Liver (tissue), 9 donors: ENCODE results near the gene CELF2. TPM values are rescaled to one million over a fixed set of nuclear protein-coding genes. Genes with fewer than 3 reads are reported as not detected.

ENCODE experiments used
- DNase-seq: peaks from one replicate; pipeline ENCODE4 v3.0.0-alpha.2; 2017; ENCODE audit warnings: low spot score
- H3K27ac ChIP-seq, 2 donors: one replicate each; pipeline ENCODE4 v1.7.0; 2013; ENCODE audit warnings: inconsistent platforms in 2 of 2, low read length in 2 of 2, control low read depth in 1 of 2, low read depth in 1 of 2, mild to moderate bottlenecking in 1 of 2
- H3K27me3 ChIP-seq, 4 donors: one replicate each; pipeline versions ENCODE4 v1.6.1 to v1.7.0; 2013; ENCODE audit warnings: low read length in 3 of 4, inconsistent platforms in 1 of 4, mild to moderate bottlenecking in 1 of 4, moderate library complexity in 1 of 4; ENCODE audit not compliant: control insufficient read depth in 4 of 4, insufficient read depth in 4 of 4
- H3K36me3 ChIP-seq, 4 donors: one replicate each; pipeline versions ENCODE4 v1.6.1 to v1.7.0; 2013; ENCODE audit warnings: low read length in 3 of 4, mild to moderate bottlenecking in 3 of 4, low read depth in 1 of 4, moderate library complexity in 1 of 4; ENCODE audit not compliant: control insufficient read depth in 4 of 4, insufficient read depth in 3 of 4
- H3K4me1 ChIP-seq, 4 donors: one replicate each; pipeline versions ENCODE4 v1.6.1 to v1.7.0; 2013; ENCODE audit warnings: low read length in 3 of 4, mild to moderate bottlenecking in 3 of 4, moderate library complexity in 1 of 4; ENCODE audit not compliant: control insufficient read depth in 4 of 4, insufficient read depth in 4 of 4
- H3K4me3 ChIP-seq, 3 donors: one replicate each; pipeline versions ENCODE4 v1.6.1 to v1.7.0; 2013; ENCODE audit warnings: low read length in 3 of 3, control low read depth in 1 of 3, low read depth in 1 of 3, mild to moderate bottlenecking in 1 of 3
- H3K9ac ChIP-seq, 2 donors: one replicate each; pipeline ENCODE4 v1.7.0; 2013; ENCODE audit warnings: low read length in 2 of 2, mild to moderate bottlenecking in 2 of 2, moderate library complexity in 2 of 2, control low read depth in 1 of 2, low read depth in 1 of 2
- H3K9me3 ChIP-seq, 4 donors: one replicate each; pipeline versions ENCODE4 v1.6.1 to v1.7.0; 2013; ENCODE audit warnings: low read length in 3 of 4; ENCODE audit not compliant: control insufficient read depth in 4 of 4
- EGR1 ChIP-seq, 2 donors: IDR thresholded peaks; 2 replicates each; pipeline ENCODE4 v1.6.1; 2016 to 2018; ENCODE audit warnings: antibody characterized with exemption in 2 of 2, low read depth in 2 of 2
- FOXA1 ChIP-seq: IDR thresholded peaks from 2 replicates; pipeline ENCODE4 v1.6.1; 2016; ENCODE audit warnings: antibody characterized with exemption
- FOXA2 ChIP-seq: IDR thresholded peaks from 2 replicates; pipeline ENCODE4 v1.6.1; 2016; ENCODE audit warnings: antibody characterized with exemption
- GABPA ChIP-seq, 2 donors: IDR thresholded peaks in 1 of 2; conservative IDR thresholded peaks in 1 of 2; 2 replicates each; pipeline ENCODE4 v1.6.1; 2016; ENCODE audit warnings: antibody characterized with exemption in 2 of 2, mild to moderate bottlenecking in 1 of 2, moderate library complexity in 1 of 2
- HNF4A ChIP-seq, 2 donors: conservative IDR thresholded peaks; 2 replicates each; pipeline ENCODE4 v1.6.1; 2016; ENCODE audit warnings: antibody characterized with exemption in 2 of 2, mild to moderate bottlenecking in 2 of 2
- HNF4G ChIP-seq: IDR thresholded peaks from 2 replicates; pipeline ENCODE4 v1.6.1; 2016; ENCODE audit warnings: antibody characterized with exemption
- JUND ChIP-seq, 2 donors: IDR thresholded peaks; 2 replicates each; pipeline ENCODE4 v1.6.1; 2016; ENCODE audit warnings: antibody characterized with exemption in 2 of 2
- NR2F2 ChIP-seq: IDR thresholded peaks from 2 replicates; pipeline ENCODE4 v1.6.1; 2016; ENCODE audit warnings: antibody characterized with exemption
- RAD21 ChIP-seq, 2 donors: IDR thresholded peaks; 2 replicates each; pipeline ENCODE4 v1.6.1; 2016; ENCODE audit warnings: antibody characterized with exemption in 2 of 2, mild to moderate bottlenecking in 2 of 2
- REST ChIP-seq: IDR thresholded peaks from 2 replicates; pipeline ENCODE4 v1.6.1; 2016; ENCODE audit warnings: antibody characterized with exemption, mild to moderate bottlenecking
- RXRA ChIP-seq, 2 donors: IDR thresholded peaks; 2 replicates each; pipeline ENCODE4 v1.6.1; 2017 to 2018; ENCODE audit warnings: antibody characterized with exemption in 2 of 2, mild to moderate bottlenecking in 1 of 2
- SP1 ChIP-seq: IDR thresholded peaks from 2 replicates; pipeline ENCODE4 v1.6.1; 2018; ENCODE audit warnings: antibody characterized with exemption, mild to moderate bottlenecking
- TAF1 ChIP-seq: conservative IDR thresholded peaks from 2 replicates; pipeline ENCODE4 v1.6.1; 2016; ENCODE audit warnings: antibody characterized with exemption, mild to moderate bottlenecking
- YY1 ChIP-seq: IDR thresholded peaks from 2 replicates; pipeline ENCODE4 v1.6.1; 2016; ENCODE audit warnings: antibody characterized with exemption, mild to moderate bottlenecking
- ZBTB33 ChIP-seq: IDR thresholded peaks from 2 replicates; pipeline ENCODE4 v1.6.1; 2016; ENCODE audit warnings: antibody characterized with exemption
- WGBS: extraction: QIAGEN DNeasy Blood & Tissue Kit; methylation state at CpG from one replicate; pipeline ENCODE4 v1.1.7; 2013; 5-methylcytosine and 5-hydroxymethylcytosine counted together
- polyA plus RNA-seq, 2 donors: library from polyadenylated mRNA; stranded (reverse) in 1 of 2; unstranded in 1 of 2; fragments of 200-250 nt in 1 of 2; fragments of >200 nt in 1 of 2; fragmentation: Nextera tagmentation in 1 of 2; extraction: Ambion mirVana in 1 of 2; gene quantifications; one replicate each; pipeline versions ENCODE4 v1.2.1 to v1.2.3, GENCODE V29; 2013 to 2015
- total RNA-seq, 2 donors: library from RNA; depleted of rRNA; stranded (reverse); fragments of >200 nt; gene quantifications; one replicate each; pipeline ENCODE4 v1.2.3, GENCODE V29; 2014
- TF ChIP-seq, protein P1 (sequence below): IDR thresholded peaks from 2 replicates; pipeline ENCODE4 v1.6.1; 2016; ENCODE audit warnings: antibody characterized with exemption
- TF ChIP-seq, protein P2 (sequence below): IDR thresholded peaks from 2 replicates; pipeline ENCODE4 v1.6.1; 2016; ENCODE audit warnings: antibody characterized with exemption
- TF ChIP-seq, protein P3 (sequence below): fragments of 150-350 bp; IDR thresholded peaks from 2 replicates; pipeline ENCODE4 v1.5.1; 2017; ENCODE audit warnings: improper control_type of control experiment, low read depth, low read length; ENCODE audit not compliant: missing input control
- donor health status: healthy.
- donor health status: healthy.
- donor health status: healthy.
- donor health status: healthy.
- donor health status: healthy.

The CELF2 gene
- total and polyA plus RNA-seq, 4 donors, result 1.4 to 8.5 (median 5.6) TPM

DNA sequence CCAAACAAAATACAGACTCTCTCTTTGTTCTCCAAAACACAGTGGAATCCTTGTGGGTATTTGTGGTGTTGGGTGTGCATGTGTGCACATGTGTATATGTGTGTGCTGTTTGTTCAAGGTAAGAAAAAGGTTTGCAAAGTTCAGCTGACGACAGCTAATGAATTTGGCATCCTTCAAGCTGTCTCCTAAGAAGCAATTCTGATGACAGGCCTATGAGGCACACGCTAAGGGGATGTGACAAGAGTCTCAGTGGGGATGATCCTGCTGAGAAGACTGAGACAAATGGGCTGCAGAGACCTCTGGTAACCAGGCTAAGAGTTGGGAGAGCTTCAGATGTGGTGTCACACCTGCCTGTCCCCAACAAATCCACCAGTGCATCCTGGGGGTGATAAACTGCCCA, 26.5 kb upstream of the CELF2 start:
- 58% methylated on average over 2 of the region's 2 CpGs for WGBS
- H3K9ac ChIP-seq, result no peak overlapping the region
- no peak overlapping the region for H3K27ac ChIP-seq
- H3K4me3 ChIP-seq, result no peak overlapping the region
- no peaks in the 10 kb centered on the region for H3K9me3 ChIP-seq
- no peaks in the 10 kb centered on the region for H3K4me1 ChIP-seq
- no peaks in the 10 kb centered on the region for H3K36me3 ChIP-seq
- no peak for DNase-seq
- H3K27me3 ChIP-seq, result no peaks in the 10 kb centered on the region
- TF ChIP-seq, protein P1, sequence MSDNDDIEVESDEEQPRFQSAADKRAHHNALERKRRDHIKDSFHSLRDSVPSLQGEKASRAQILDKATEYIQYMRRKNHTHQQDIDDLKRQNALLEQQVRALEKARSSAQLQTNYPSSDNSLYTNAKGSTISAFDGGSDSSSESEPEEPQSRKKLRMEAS, result no peak
- TF ChIP-seq HNF4G (no peak), TAF1 (no peak)
- TF ChIP-seq, protein P2, sequence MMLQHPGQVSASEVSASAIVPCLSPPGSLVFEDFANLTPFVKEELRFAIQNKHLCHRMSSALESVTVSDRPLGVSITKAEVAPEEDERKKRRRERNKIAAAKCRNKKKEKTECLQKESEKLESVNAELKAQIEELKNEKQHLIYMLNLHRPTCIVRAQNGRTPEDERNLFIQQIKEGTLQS, result no peak

- Histone ChIP-seq H3K36me3 (no peaks in the 10 kb centered on the region), H3K4me3 (no peak overlapping the region), H3K4me1 (no peaks in the 10 kb centered on the region), H3K9me3 (no peaks in the 10 kb centered on the region), H3K27me3 (no peaks in the 10 kb centered on the region), H3K27ac (no peak overlapping the region), H3K9ac (no peak overlapping the region)
- WGBS, result 77% methylated on average over 2 of the region's 2 CpGs
- TF ChIP-seq RAD21 (IDR thresholded peaks at IDR 0.05) (no peak), FOXA1 (no peak), YY1 (no peak), JUND (IDR thresholded peaks at IDR 0.05) (no peak), NR2F2 (no peak), HNF4G (no peak), GABPA (IDR thresholded peaks at IDR 0.05 in 1 of 2, conservative IDR thresholded peaks at IDR 0.05 in 1 of 2) (no peak), SP1 (no peak), ZBTB33 (no peak), EGR1 (IDR thresholded peaks at IDR 0.05; ENCODE audit: low read depth in 2 of 2) (no peak), TAF1 (no peak), HNF4A (conservative IDR thresholded peaks at IDR 0.05) (no peak), RXRA (IDR thresholded peaks at IDR 0.05) (no peak), FOXA2 (no peak), REST (no peak)
- TF ChIP-seq, protein P3, sequence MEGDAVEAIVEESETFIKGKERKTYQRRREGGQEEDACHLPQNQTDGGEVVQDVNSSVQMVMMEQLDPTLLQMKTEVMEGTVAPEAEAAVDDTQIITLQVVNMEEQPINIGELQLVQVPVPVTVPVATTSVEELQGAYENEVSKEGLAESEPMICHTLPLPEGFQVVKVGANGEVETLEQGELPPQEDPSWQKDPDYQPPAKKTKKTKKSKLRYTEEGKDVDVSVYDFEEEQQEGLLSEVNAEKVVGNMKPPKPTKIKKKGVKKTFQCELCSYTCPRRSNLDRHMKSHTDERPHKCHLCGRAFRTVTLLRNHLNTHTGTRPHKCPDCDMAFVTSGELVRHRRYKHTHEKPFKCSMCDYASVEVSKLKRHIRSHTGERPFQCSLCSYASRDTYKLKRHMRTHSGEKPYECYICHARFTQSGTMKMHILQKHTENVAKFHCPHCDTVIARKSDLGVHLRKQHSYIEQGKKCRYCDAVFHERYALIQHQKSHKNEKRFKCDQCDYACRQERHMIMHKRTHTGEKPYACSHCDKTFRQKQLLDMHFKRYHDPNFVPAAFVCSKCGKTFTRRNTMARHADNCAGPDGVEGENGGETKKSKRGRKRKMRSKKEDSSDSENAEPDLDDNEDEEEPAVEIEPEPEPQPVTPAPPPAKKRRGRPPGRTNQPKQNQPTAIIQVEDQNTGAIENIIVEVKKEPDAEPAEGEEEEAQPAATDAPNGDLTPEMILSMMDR, result no peak
- TF ChIP-seq, protein P1, result no peak
- TF ChIP-seq, protein P2, result no peak
- no peak for DNase-seq
These were observed 25.6 kb upstream of the CELF2 start for GRCh38 chr10:10992072-10992471.
